Activated T-helper 1 cell treated with anti-CD3 and anti-CD28 coated beads, Interleukin-12 subunit alpha, Interleukin-12 subunit beta, Interleukin-2, Interleukin-4 antibody, amounts not matched to agents 30 ng/mL and 10 ng/mL and 1 ng/mL, durations not matched to agents 14 hours and 24 hours and 36 hours (primary cell): ENCODE data around the gene PRKCB. TPM values are rescaled to one million over a fixed set of nuclear protein-coding genes. Genes with fewer than 3 reads are reported as not detected.
A peak's percentile ranks its signal among the peaks of the same experiment; 100 is the strongest.
"Not testable (repeated sequence)": the region's sequence is repeated elsewhere in the genome, so short reads cannot be mapped to it uniquely, and the experiment has no call there.

Experiments
- DNase-seq: peaks from one replicate; pipeline ENCODE4 v3.0.0; 2021; ENCODE audit warnings: low spot score
- H3K27ac Mint-ChIP-seq: one replicate; pipeline ENCODE4 v1.8.0; 2021; ENCODE audit warnings: mild to moderate bottlenecking, mixed read lengths
- H3K27me3 Mint-ChIP-seq: one replicate; pipeline ENCODE4 v1.8.0; 2022; ENCODE audit warnings: mild to moderate bottlenecking, moderate library complexity, mixed read lengths; ENCODE audit not compliant: insufficient read depth
- H3K36me3 Mint-ChIP-seq: one replicate; pipeline ENCODE4 v1.8.0; 2021; ENCODE audit warnings: low read depth, mixed read lengths
- H3K4me1 Mint-ChIP-seq: one replicate; pipeline ENCODE4 v1.8.0; 2021; ENCODE audit warnings: low read depth, mixed read lengths
- H3K4me3 Mint-ChIP-seq: one replicate; pipeline ENCODE4 v1.8.0; 2021; ENCODE audit warnings: mild to moderate bottlenecking, moderate library complexity, mixed read lengths
- H3K9me3 Mint-ChIP-seq: one replicate; pipeline ENCODE4 v1.8.0; 2021; ENCODE audit warnings: mixed read lengths
- intact Hi-C: fragments of 100-400 bp; cut with micrococcal nuclease; formaldehyde crosslinking; loops from one replicate; pipeline ENCODE4 v1.15.1; 2024
- total RNA-seq: library from RNA; stranded (reverse); gene quantifications from 2 replicates; pipeline ENCODE4 v1.2.3, GENCODE V29; 2022

The PRKCB gene
- total RNA-seq, 1 donor from 2014 or later, result 100 TPM

GRCh38 chr16:24002619-24003018 lies 166.8 kb downstream of the PRKCB start:
- Mint-ChIP-seq H3K9me3 (no peaks in the 10 kb centered on the region), H3K27ac (no peak overlapping the region), H3K4me3 (no peak overlapping the region), H3K27me3 (no peaks in the 10 kb centered on the region), H3K36me3 (peaks cover 14% of the 10 kb centered on the region), H3K4me1 (peaks cover 20% of the 10 kb centered on the region)
- intact Hi-C loops, result no loop called here
- no peak for DNase-seq

- Mint-ChIP-seq H3K27ac (no peak overlapping the region), H3K27me3 (no peaks in the 10 kb centered on the region), H3K4me3 (no peak overlapping the region), H3K4me1 (peaks cover 15% of the 10 kb centered on the region), H3K9me3 (no peaks in the 10 kb centered on the region), H3K36me3 (peaks cover 5% of the 10 kb centered on the region)
- no peak for DNase-seq
- intact Hi-C loops, result no loop called here
Measured at GRCh38 chr16:24005577-24005976, 169.8 kb downstream of the PRKCB start.

- H3K27me3 Mint-ChIP-seq, result no peaks in the 10 kb centered on the region
- H3K27ac Mint-ChIP-seq, result no peak overlapping the region
- peaks cover 24% of the 10 kb centered on the region for H3K4me1 Mint-ChIP-seq
- H3K4me3 Mint-ChIP-seq, result no peak overlapping the region
- intact Hi-C loops, result no loop called here
- no peaks in the 10 kb centered on the region for H3K9me3 Mint-ChIP-seq
- H3K36me3 Mint-ChIP-seq, result peaks cover 5% of the 10 kb centered on the region
- no peak for DNase-seq
Measured at GRCh38 chr16:24007391-24007790, 171.6 kb downstream of the PRKCB start.

GRCh38 chr16:24007934-24008333 lies 172.2 kb downstream of the PRKCB start:
- H3K4me3 Mint-ChIP-seq, result no peak overlapping the region
- intact Hi-C loops, result no loop called here
- H3K4me1 Mint-ChIP-seq, result peaks cover 30% of the 10 kb centered on the region
- H3K27me3 Mint-ChIP-seq, result no peaks in the 10 kb centered on the region
- no peak for DNase-seq
- peaks cover 5% of the 10 kb centered on the region for H3K36me3 Mint-ChIP-seq
- H3K27ac Mint-ChIP-seq, result no peak overlapping the region
- H3K9me3 Mint-ChIP-seq, result no peaks in the 10 kb centered on the region

GRCh38 chr16:24009098-24009497 lies 173.3 kb downstream of the PRKCB start:
- Mint-ChIP-seq H3K27me3 (no peaks in the 10 kb centered on the region), H3K4me3 (no peak overlapping the region), H3K4me1 (peaks cover 39% of the 10 kb centered on the region), H3K9me3 (no peaks in the 10 kb centered on the region), H3K36me3 (peaks cover 6% of the 10 kb centered on the region), H3K27ac (no peak overlapping the region)
- intact Hi-C loops, result no loop called here
- DNase-seq, result no peak

- H3K36me3 Mint-ChIP-seq, result peaks cover 6% of the 10 kb centered on the region
- H3K27ac Mint-ChIP-seq, result no peak overlapping the region
- H3K27me3 Mint-ChIP-seq, result no peaks in the 10 kb centered on the region
- no peak overlapping the region for H3K4me3 Mint-ChIP-seq
- no peak for DNase-seq
- intact Hi-C loops, result loop anchor here (1.0 to 10.0 kb wide), 7 partner anchors 51 to 335 kb away; partner anchors contain the start of gene PLK1
- peaks cover 43% of the 10 kb centered on the region for H3K4me1 Mint-ChIP-seq
- H3K9me3 Mint-ChIP-seq, result no peaks in the 10 kb centered on the region
Measured at GRCh38 chr16:24009955-24010354, 174.2 kb downstream of the PRKCB start.

- peak; percentile 63 for DNase-seq
- Mint-ChIP-seq H3K27ac (no peak overlapping the region), H3K4me3 (no peak overlapping the region), H3K4me1 (peaks cover 41% of the 10 kb centered on the region), H3K27me3 (no peaks in the 10 kb centered on the region), H3K36me3 (peaks cover 6% of the 10 kb centered on the region), H3K9me3 (no peaks in the 10 kb centered on the region)
- intact Hi-C loops, result loop anchor here (1.0 to 10.0 kb wide), 7 partner anchors 52 to 336 kb away; partner anchors contain the start of gene PLK1
Measured at GRCh38 chr16:24010440-24011089, 174.8 kb downstream of the PRKCB start.

- Mint-ChIP-seq H3K4me3 (no peak overlapping the region), H3K4me1 (peaks cover 34% of the 10 kb centered on the region), H3K36me3 (peaks cover 6% of the 10 kb centered on the region), H3K9me3 (no peaks in the 10 kb centered on the region), H3K27ac (no peak overlapping the region), H3K27me3 (no peaks in the 10 kb centered on the region)
- no peak for DNase-seq
- intact Hi-C loops, result loop anchor here (2.0 to 10.0 kb wide), 4 partner anchors 52 to 336 kb away; partner anchors contain the start of gene PLK1
Measured at GRCh38 chr16:24011237-24011636, 175.5 kb downstream of the PRKCB start.

- H3K27me3 Mint-ChIP-seq, result no peaks in the 10 kb centered on the region
- peak overlapping the region; percentile 15 for H3K27ac Mint-ChIP-seq
- H3K9me3 Mint-ChIP-seq, result no peaks in the 10 kb centered on the region
- no peak overlapping the region for H3K4me3 Mint-ChIP-seq
- intact Hi-C loops, result loop anchor here (10.0 kb wide), 1 partner anchor 338 kb away; the partner anchor contains the start of gene PLK1
- peaks cover 2% of the 10 kb centered on the region for H3K36me3 Mint-ChIP-seq
- peaks cover 43% of the 10 kb centered on the region for H3K4me1 Mint-ChIP-seq
- no peak for DNase-seq
Measured at GRCh38 chr16:24013054-24013636, 177.4 kb downstream of the PRKCB start.

- Mint-ChIP-seq H3K9me3 (no peaks in the 10 kb centered on the region), H3K27ac (peak overlapping the region; percentile 64), H3K4me1 (peaks cover 43% of the 10 kb centered on the region), H3K4me3 (no peak overlapping the region), H3K36me3 (peaks cover 2% of the 10 kb centered on the region), H3K27me3 (no peaks in the 10 kb centered on the region)
- DNase-seq, result peak; percentile 51
- intact Hi-C loops, result loop anchor here (1.0 to 10.0 kb wide), 2 partner anchors 213 to 339 kb away; partner anchors contain the start of gene PLK1
Measured at GRCh38 chr16:24013864-24014645, 178.3 kb downstream of the PRKCB start.

GRCh38 chr16:24014955-24015354 lies 179.2 kb downstream of the PRKCB start:
- DNase-seq, H3K27me3 Mint-ChIP-seq, H3K36me3 Mint-ChIP-seq, H3K9me3 Mint-ChIP-seq, H3K4me3 Mint-ChIP-seq: not testable (repeated sequence)
- intact Hi-C loops, result loop anchor here (1.0 to 10.0 kb wide), 2 partner anchors 214 to 340 kb away; partner anchors contain the start of gene PLK1
- Mint-ChIP-seq H3K27ac (peak overlapping the region; percentile 40), H3K4me1 (peaks cover 43% of the 10 kb centered on the region)

- no peak overlapping the region for H3K4me3 Mint-ChIP-seq
- DNase-seq, result no peak
- intact Hi-C loops, result loop anchor here (10.0 kb wide), 1 partner anchor 341 kb away; the partner anchor contains the start of gene PLK1
- H3K27ac Mint-ChIP-seq, result no peak overlapping the region
- peaks cover 40% of the 10 kb centered on the region for H3K4me1 Mint-ChIP-seq
- no peaks in the 10 kb centered on the region for H3K9me3 Mint-ChIP-seq
- H3K36me3 Mint-ChIP-seq, result peaks cover 2% of the 10 kb centered on the region
- no peaks in the 10 kb centered on the region for H3K27me3 Mint-ChIP-seq
Measured at GRCh38 chr16:24015923-24016322, 180.1 kb downstream of the PRKCB start.
